HepG2 (cell line): ENCODE results near the gene APOD. TPM values are rescaled to one million over a fixed set of nuclear protein-coding genes. Genes with fewer than 3 reads are reported as not detected.

Source experiments
- ATAC-seq: fragments of 200-7000 bp; cut with Tn5 transposase; 3 replicates; pipeline ENCODE4 v1.9.1; 2020; ENCODE audit warnings: mild to moderate bottlenecking, moderate library complexity
- BruUV-seq: library from RNA; stranded (reverse); fragments of 400-500 nt; replicated peaks from 2 replicates; lab custom pipeline; 2021; lab: Mats Ljungman, UMichigan
- CTCF ChIA-PET: fragments of 300-600 bp; formaldehyde crosslinking; extraction: SDS; loops from one replicate; lab custom pipeline; 2021; ENCODE audit warnings: low total read pairs, inconsistent platforms, low intra/inter-chr PET ratio; lab: Yijun Ruan, JAX
- POLR2A ChIA-PET: fragments of 350-600 bp; sonication (Branson Sonifier 250); formaldehyde crosslinking; loops from one replicate; lab custom pipeline; 2020; ENCODE audit warnings: antibody characterized with exemption, inconsistent platforms; lab: Yijun Ruan, JAX
- DNase-seq: peaks from one replicate; pipeline ENCODE4 v3.0.0-alpha.2; 2015; ENCODE audit warnings: low spot score
- FAIRE-seq: peaks from 3 replicates; lab custom pipeline; 2011; peaks lifted over from hg19 to GRCh38; lab: Jason Lieb, UNC
- H2AFZ ChIP-seq: one replicate; pipeline ENCODE4 v1.6.1; 2011; ENCODE audit warnings: low read length, inconsistent platforms
- H3K27ac ChIP-seq: fragments of 300-600 bp; 3 replicates; pipeline ENCODE4 v1.8.0; 2011; ENCODE audit warnings: mixed run types, mild to moderate bottlenecking, mixed read lengths, low read length, inconsistent platforms; ENCODE audit not compliant: insufficient read depth; ENCODE audit errors: extremely low read length
- H3K27me3 ChIP-seq, 2 experiments: fragments of 200-600 bp in 1 of 2; 2 replicates in 1 of 2; 3 replicates in 1 of 2; pipeline versions ENCODE4 v1.6.0 to v1.8.0; 2011; ENCODE audit warnings: low read length in 2 of 2, mild to moderate bottlenecking in 2 of 2, moderate library complexity in 2 of 2, inconsistent platforms in 1 of 2; ENCODE audit not compliant: insufficient read depth in 2 of 2, control insufficient read depth in 1 of 2
- H3K36me3 ChIP-seq, 2 experiments: fragments of 200-600 bp in 1 of 2; replicated peaks in 1 of 2; 2 replicates in 1 of 2; 3 replicates in 1 of 2; pipeline versions ENCODE4 v1.5.1 to v1.8.0; 2011; ENCODE audit warnings: low read length in 2 of 2, inconsistent platforms in 1 of 2; ENCODE audit not compliant: insufficient read depth in 2 of 2, control insufficient read depth in 1 of 2
- H3K4me1 ChIP-seq: 2 replicates; pipeline ENCODE4 v1.5.1; 2012; ENCODE audit warnings: low read length, inconsistent platforms; ENCODE audit not compliant: insufficient read depth
- H3K4me2 ChIP-seq: 2 replicates; pipeline ENCODE4 v1.6.0; 2011; ENCODE audit warnings: low read depth, low read length, inconsistent platforms
- H3K4me3 ChIP-seq, 3 experiments: fragments of 200-600 bp in 1 of 3; sonication (generic), shearing (Covaris generic) in 1 of 3; replicated peaks in 1 of 3; 2 replicates each; pipeline ENCODE4 v1.5.1; 2011 to 2016; ENCODE audit warnings: low read length in 3 of 3, inconsistent platforms in 2 of 3, low read depth in 2 of 3, mild to moderate bottlenecking in 2 of 3, control low read depth in 1 of 3, mixed read lengths in 1 of 3; ENCODE audit not compliant: insufficient read depth in 1 of 3
- H3K79me2 ChIP-seq: one replicate; pipeline ENCODE4 v1.6.1; 2011; ENCODE audit warnings: low read length, inconsistent platforms; ENCODE audit not compliant: insufficient read depth
- H3K9ac ChIP-seq: 2 replicates; pipeline ENCODE4 v1.6.0; 2011; ENCODE audit warnings: mild to moderate bottlenecking, low read depth, low read length, inconsistent platforms; ENCODE audit not compliant: insufficient read depth
- H3K9me3 ChIP-seq: 2 replicates; pipeline ENCODE4 v1.5.1; 2012; ENCODE audit warnings: mild to moderate bottlenecking, low read length
- H4K20me1 ChIP-seq: 2 replicates; pipeline ENCODE4 v1.6.0; 2011; ENCODE audit warnings: inconsistent platforms, mild to moderate bottlenecking, low read length, moderate library complexity; ENCODE audit not compliant: insufficient read depth
- ATF1 ChIP-seq: IDR thresholded peaks from 2 replicates; pipeline ENCODE4 v1.6.1; 2016; ENCODE audit warnings: mild to moderate bottlenecking, control low read depth
- FOXA3 ChIP-seq: IDR thresholded peaks from 2 replicates; pipeline ENCODE4 v1.6.1; 2016; ENCODE audit warnings: missing genetic modification reagents, missing compliant biosample characterization
- MAFF ChIP-seq: IDR thresholded peaks from 2 replicates; pipeline ENCODE4 v1.6.1; 2011; ENCODE audit warnings: low read depth, low read length, improper control_type of control experiment
- NFE2L2 ChIP-seq: fragments of 150-350 bp; IDR thresholded peaks from 2 replicates; pipeline ENCODE4 v1.6.1; 2014; ENCODE audit warnings: low read length
- RXRA ChIP-seq: sonication (generic); formaldehyde crosslinking; IDR thresholded peaks from 2 replicates; pipeline ENCODE4 v1.5.1; 2020; ENCODE audit warnings: missing genetic modification reagents
- SPEN ChIP-seq: sonication (generic); formaldehyde crosslinking; IDR thresholded peaks from 2 replicates; pipeline ENCODE4 v1.5.1; 2020; ENCODE audit warnings: low read depth, mild to moderate bottlenecking, missing genetic modification reagents
- ZFP36L2 ChIP-seq: sonication (generic); formaldehyde crosslinking; IDR thresholded peaks from 2 replicates; pipeline ENCODE4 v1.4.0; 2020; ENCODE audit warnings: missing genetic modification reagents
- ZNF224 ChIP-seq: sonication (generic); formaldehyde crosslinking; IDR thresholded peaks from 2 replicates; pipeline ENCODE4 v1.5.0; 2020; ENCODE audit warnings: mild to moderate bottlenecking, missing genetic modification reagents
- ZSCAN31 ChIP-seq: sonication (generic); formaldehyde crosslinking; IDR thresholded peaks from 2 replicates; pipeline ENCODE4 v1.5.0; 2020; ENCODE audit warnings: low read depth, mild to moderate bottlenecking, missing genetic modification reagents
- WGBS: methylation state at CpG from one replicate; pipeline ENCODE4 v1.1.6; 2017; ENCODE audit warnings: low lambda C conversion rate; 5-methylcytosine and 5-hydroxymethylcytosine counted together
- in situ Hi-C: cut with HindIII; loops from 2 replicates; pipeline ENCODE4 v1.10.0; 2017; ENCODE audit warnings: low pct_unique_long_range_greater_than_20kb; ENCODE audit not compliant: extremely low pct_ligation_motif_present
- intact Hi-C: fragments of 100-400 bp; cut with micrococcal nuclease; formaldehyde crosslinking; loops from one replicate; pipeline ENCODE4 v1.10.0; 2022; ENCODE audit not compliant: unreplicated experiment
- polyA plus RNA-seq, 8 experiments: library from polyadenylated mRNA; depleted of rRNA in 3 of 8; stranded (reverse) in 7 of 8; unstranded in 1 of 8; fragments of >200 nt; fragmentation: Illumina TruSeq in 4 of 8; extraction: Trizol in 4 of 8; gene quantifications; 2 replicates each; pipeline versions ENCODE4 v1.2.1 to v1.2.3, GENCODE V29; 2011 to 2016; ENCODE audit warnings: low read depth in 4 of 8, missing spikeins in 1 of 8, mixed read lengths in 1 of 8; ENCODE audit not compliant: insufficient read depth in 1 of 8
- total RNA-seq, 5 experiments: library from RNA; depleted of rRNA; stranded (reverse); fragments of >200 nt; fragmentation: Illumina TruSeq; extraction: Trizol; gene quantifications; 2 replicates each; pipeline ENCODE4 v1.2.3, GENCODE V29; 2016; ENCODE audit warnings: low read depth in 1 of 5
- TF ChIP-seq, protein P1 (sequence below): IDR thresholded peaks from 2 replicates; pipeline ENCODE4 v1.6.1; 2012; ENCODE audit warnings: inconsistent platforms

The APOD gene
- total and polyA plus RNA-seq, 2 of the 13 experiments (the other 11 are each of a cell fraction or from before 2014, with no cell fraction given) = not detected

DNA sequence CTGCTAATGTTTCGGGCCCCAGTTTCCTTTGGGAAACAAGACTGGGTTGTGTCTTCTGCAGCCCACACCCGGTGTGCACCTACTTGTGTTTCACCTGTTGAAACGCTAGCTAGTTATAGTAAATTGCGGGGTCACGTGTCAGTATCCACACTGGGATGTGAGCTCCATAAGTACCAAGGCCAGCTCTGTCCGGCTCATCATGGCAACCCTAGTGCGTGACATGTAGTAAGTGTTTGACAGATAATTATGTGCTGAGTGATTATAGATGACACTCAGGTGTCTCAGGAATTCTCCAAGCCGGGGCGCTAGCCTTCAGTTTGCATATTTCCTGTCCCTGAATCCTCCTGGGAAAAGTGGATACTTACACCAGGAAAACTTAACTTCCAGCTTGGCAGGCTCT is 12.8 kb downstream of the APOD start:
- 73% methylated on average over 9 of the region's 9 CpGs for WGBS
- Histone ChIP-seq H3K4me3 (no peak overlapping the region), H3K27ac (no peak overlapping the region), H2AFZ (no peak overlapping the region), H3K4me2 (no peak overlapping the region), H4K20me1 (no peaks in the 10 kb centered on the region), H3K79me2 (no peaks in the 10 kb centered on the region), H3K27me3 (no peaks in the 10 kb centered on the region; a peak in 1 of 5 replicates), H3K4me1 (0 out of 2 replicates have a peak, but pooled peaks cover 5% of the 10 kb centered on the region), H3K9me3 (no peaks in the 10 kb centered on the region), H3K36me3 (no peaks in the 10 kb centered on the region), H3K9ac (no peak overlapping the region)
- no peak for ATAC-seq
- in situ Hi-C loops = no loop called here
- CTCF ChIA-PET = no interaction called here
- TF ChIP-seq RXRA (CRISPR knock-in tag) = no peak
- no peak for TF ChIP-seq MAFF
- TF ChIP-seq ZNF224 (CRISPR knock-in tag) = no peak
- TF ChIP-seq, protein P1, sequence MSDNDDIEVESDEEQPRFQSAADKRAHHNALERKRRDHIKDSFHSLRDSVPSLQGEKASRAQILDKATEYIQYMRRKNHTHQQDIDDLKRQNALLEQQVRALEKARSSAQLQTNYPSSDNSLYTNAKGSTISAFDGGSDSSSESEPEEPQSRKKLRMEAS = no peak
- TF ChIP-seq FOXA3 (CRISPR knock-in tag) = no peak
- no peak for TF ChIP-seq ZSCAN31 (CRISPR knock-in tag)
- TF ChIP-seq ATF1 (CRISPR knock-in tag) = no peak
- TF ChIP-seq ZFP36L2 = no peak
- TF ChIP-seq NFE2L2 = no peak
- POLR2A ChIA-PET = no interaction called here
- no peak for DNase-seq
- no peak for FAIRE-seq
- intact Hi-C loops = no loop called here
- BruUV-seq = no TSS peak

DNA sequence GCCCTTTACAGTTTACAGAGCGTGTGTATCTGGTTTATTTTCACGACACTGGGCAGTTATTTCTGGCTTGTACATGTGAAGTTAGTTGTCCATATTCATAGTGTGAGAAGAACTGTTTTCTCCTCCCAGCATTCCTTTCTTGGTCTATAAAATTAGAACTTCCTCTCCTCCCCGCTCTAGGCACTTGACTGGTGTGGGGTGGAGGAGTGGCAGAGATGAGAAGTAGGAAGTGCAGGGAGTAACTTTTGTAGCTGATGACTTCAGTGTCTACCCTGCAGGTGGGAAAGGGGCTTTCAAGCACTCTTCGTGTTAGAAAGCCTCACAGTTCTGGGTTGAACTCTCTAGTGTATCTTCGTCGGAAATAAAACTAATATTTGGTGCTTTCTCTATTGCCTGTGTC is 13.4 kb downstream of the APOD start:
- intact Hi-C loops (no loop called here), in situ Hi-C loops (no loop called here)
- Histone ChIP-seq H3K27me3 (no peaks in the 10 kb centered on the region; a peak in 1 of 5 replicates), H3K9me3 (no peaks in the 10 kb centered on the region), H3K4me3 (no peak overlapping the region), H2AFZ (no peak overlapping the region), H3K79me2 (no peaks in the 10 kb centered on the region), H3K36me3 (no peaks in the 10 kb centered on the region), H3K9ac (no peak overlapping the region), H3K4me2 (no peak overlapping the region), H3K4me1 (0 out of 2 replicates have a peak, but pooled peaks cover 5% of the 10 kb centered on the region), H4K20me1 (no peaks in the 10 kb centered on the region), H3K27ac (no peak overlapping the region)
- ChIA-PET CTCF (no interaction called here), POLR2A (no interaction called here)
- 67% methylated on average over 6 of the region's 6 CpGs for WGBS
- no peak for ATAC-seq
- BruUV-seq = no TSS peak
- no peak for FAIRE-seq
- no peak for TF ChIP-seq SPEN (CRISPR knock-in tag)
- no peak for DNase-seq
